HG03521 (cell line): ENCODE measurements around the gene LIPJ.

Experiments
- ATAC-seq: cut with Tn5 transposase; IDR thresholded peaks from one replicate; pipeline ENCODE4 v1.9.1; 2021; ENCODE audit warnings: mild to moderate bottlenecking, moderate library complexity; ENCODE audit not compliant: unreplicated experiment

Gene LIPJ

DNA sequence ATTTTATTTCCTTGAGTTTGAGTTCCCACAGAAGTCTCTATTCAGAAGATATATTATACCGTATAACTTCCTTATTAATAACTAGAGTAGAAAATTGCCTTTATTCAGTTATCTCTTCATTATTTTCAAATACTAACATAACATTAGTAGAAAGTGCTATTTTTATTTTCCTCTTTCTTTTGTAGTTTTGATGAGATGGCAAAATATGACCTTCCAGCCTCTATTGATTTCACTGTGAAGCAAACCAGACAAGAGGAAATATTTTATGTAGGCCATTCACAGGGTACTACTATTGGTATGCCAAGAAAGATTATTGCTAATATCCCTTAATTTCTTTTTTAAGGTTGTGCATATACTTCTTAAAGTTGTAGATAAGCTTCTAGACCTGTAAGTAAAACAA lies 7.9 kb downstream of the LIPJ start:
- ATAC-seq = no peak

DNA sequence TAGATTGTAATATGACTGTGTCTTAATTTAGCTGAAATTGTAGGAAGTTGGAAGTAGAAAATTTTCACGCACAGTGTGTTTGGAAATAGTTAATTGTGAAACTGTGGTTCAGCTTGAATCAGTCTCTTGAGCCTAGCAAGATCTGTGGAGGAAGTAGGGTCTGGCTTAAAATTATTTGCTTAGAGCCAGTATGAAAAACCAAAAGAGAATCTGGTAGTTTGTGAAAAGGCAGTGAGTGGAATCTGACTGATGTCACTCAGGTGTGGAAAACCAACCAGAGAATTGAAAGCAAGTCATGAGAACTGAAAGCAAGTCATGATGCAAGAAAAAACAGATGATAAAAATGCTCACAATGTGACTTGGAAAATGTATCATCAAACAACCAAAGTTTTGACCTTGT lies 11.5 kb downstream of the LIPJ start:
- ATAC-seq = peak; percentile 81

DNA sequence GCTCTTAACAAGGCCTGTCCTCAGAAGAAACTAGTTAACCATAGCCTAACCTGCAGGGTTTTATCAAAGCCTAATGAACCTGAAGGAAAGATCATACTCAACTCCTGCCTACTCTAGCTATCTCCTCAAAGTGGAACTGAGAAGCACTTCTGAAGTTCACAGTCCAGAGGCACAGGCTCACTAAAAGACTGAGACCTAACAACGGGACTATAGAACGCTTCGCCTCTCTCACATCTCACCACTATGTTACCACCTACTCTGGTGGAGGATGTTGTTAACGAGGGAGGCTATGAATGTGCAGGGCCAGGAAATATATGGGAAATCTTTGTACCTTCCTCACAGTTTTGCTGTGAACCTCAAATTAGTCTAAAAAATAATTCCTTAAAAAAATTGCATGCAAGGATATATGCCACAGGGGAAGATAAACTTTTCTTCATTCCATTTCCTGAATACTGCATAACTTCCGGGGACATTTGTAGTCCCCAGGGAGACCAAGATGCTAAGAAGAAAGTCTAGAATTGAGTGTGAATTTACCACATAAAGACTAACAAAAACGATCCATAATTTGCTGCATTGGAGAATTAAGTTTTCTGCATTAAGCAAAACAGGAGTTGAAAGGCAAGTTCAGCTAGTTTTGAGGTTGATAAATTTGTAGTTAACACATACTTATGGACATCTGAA lies 21.6 kb downstream of the LIPJ start:
- no peak for ATAC-seq

DNA sequence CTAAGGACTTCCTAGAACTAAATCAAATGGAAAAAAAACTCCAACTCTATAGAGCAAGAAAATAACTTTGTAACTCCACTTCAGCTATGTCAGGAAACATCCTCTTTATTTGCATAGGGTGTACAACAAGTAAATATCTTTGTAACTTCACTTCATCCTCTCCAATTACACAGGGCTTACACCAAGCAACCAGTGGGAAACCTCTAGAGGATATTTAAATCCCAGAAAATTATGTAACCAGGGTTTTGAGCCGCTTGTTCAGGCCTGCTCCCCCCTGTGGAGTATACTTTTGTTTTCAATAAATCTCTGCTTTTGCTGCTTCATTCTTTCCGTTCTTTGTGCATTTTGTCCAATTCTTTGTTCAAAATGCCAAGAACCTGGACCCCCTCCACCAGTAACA lies 22.2 kb downstream of the LIPJ start:
- ATAC-seq = no peak

DNA sequence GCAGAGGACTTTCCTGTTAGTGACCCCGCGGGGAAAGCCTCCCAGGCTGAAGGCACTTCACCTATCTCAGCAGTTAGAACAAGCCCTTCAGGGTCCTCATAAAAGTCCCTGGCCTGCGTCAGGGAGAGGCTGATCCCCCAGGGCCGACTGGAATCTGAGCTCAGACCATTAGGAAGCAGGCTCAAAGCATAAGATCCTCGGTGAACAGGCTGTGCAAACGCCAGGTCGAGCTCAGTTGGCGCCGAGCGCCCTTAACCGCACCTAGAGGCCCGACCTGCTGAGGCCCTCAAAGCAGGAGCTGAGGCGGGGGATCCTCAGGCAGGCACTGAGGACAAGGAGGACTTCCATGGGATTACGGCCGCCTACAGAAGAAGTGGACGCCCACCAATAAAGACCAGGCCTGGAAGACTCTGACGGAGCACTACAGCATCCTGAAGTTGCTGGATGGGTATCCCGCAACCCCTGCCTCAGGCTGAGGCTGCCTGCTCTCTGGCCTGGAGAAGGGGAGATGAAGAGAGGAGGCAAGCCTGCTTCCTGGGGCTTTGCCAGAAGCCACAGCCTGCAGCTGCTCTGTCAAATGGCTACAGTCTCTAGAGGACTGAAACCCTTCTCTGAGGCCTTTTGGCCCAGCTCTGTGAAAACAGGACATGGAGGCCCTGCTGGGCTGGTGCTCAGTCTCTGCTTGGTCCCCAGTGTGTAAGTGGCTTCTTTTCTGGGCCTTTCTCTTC lies 29.9 kb downstream of the LIPJ start:
- no peak for ATAC-seq

DNA sequence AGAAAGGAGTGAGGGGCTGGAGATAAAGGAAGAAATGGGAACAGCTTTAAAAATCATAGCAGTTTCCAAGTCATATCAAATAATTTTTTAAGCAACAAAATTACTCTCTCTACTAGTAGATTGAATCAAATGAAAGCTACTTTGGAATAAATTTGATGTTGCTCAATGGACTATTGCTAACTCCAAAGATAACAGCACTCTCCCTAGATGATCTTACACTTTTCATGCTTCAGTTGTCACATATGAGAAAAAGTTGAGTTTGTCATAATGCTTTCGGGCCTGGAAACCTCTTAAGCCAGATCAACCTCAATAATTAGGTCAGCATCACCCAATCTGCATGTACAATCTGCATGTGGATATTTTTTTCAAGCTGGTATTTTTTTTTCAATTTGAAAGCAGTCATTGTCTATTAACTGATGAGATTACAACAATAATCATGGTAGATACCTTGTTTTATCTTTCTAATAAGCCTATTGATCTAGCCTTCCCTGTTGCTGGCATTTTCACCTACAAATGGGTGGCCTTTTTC lies 31.3 kb downstream of the LIPJ start:
- ATAC-seq = no peak

DNA sequence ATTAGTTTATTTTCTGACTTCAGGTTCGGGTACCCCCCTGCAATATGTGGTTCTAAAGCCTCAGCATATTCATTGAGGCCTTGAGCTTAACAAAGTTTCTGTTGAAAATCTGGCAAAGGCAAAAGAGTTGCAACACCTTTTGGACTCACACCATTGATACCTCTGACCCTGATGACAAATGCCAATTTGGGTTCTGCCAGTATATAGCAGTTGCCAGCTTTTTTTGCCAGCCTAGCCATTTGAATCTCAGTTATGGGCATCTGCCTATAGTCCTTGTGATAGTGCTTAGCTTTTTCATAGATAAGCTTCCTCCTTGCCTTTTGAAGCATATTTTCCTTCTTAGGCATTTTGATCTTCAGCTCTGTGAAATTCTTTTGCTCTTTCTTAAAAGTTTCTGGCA lies 31.9 kb downstream of the LIPJ start:
- ATAC-seq = no peak

DNA sequence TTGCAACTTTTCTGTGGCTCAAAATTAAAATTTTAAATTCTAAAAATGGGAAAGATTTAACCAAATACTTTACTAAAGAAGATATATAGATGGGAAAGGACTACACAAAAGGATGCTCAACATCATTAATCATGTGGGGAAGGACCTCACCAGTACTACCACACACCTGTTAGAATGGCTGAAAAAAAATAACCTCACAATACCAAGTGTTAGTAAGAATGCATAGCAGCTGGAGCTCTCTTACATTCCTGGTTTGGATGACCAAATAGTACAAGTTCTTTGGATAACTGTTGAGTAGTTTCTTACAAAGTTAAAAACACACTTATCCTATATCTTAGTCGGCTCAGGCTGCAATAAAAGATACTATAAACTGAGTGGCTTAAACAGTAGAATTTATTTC lies 33.9 kb downstream of the LIPJ start:
- ATAC-seq = no peak

DNA sequence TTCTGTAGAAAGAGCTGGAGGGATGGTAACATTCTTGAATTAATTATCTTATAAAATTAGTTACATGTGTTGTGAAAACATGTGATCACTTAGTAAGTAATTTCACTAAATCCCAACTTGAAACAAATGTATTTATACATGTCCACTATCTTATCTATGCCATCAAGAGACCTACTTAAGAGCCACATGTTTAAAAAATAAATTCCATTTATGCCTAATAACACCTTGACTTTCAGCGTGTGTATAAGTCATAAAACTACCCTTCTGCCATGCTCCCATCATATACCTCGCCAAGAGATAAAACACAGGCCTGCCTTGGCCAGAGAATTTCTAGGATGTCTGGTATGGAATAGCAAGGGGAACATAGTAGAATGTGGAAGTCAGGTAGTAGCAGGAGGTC lies 37.3 kb downstream of the LIPJ start:
- no peak for ATAC-seq

DNA sequence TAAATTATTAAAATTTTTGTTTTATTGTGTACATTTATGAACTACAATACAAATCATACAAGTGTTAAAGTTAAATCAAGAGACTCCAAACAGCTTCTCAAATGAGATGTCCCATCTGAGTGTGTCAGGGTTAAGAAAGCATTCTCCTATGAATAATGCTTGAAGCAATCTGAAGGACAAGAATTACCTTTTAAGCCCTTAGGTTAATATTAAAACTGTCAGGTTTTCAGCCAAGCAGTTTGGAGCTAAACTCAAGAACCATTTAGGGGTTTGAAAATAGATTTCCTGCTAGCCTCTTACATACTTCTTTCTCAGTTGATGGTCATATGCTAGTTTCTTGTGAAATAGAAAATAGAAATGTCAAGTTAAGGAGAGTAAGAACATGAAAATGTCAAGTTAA lies 38.3 kb downstream of the LIPJ start:
- ATAC-seq = no peak

DNA sequence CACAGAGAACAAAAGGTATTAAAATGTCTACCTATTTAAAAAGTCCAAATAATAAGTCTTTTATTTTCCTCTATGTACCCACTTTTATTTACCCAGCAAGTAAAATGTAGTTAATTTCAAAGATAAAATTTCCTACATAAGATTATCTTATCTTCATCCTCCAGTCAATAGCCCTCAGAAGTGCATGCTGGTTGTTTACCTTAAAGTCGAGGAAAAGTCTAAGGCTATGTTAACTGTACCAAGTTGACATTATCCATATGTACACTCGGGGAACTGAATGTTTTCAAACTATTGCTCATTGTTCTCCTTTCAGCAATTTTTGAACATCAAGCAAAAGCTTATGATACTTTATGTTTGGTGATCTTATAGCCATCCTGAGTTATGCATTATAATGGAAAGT lies 53.6 kb downstream of the LIPJ start:
- no peak for ATAC-seq

DNA sequence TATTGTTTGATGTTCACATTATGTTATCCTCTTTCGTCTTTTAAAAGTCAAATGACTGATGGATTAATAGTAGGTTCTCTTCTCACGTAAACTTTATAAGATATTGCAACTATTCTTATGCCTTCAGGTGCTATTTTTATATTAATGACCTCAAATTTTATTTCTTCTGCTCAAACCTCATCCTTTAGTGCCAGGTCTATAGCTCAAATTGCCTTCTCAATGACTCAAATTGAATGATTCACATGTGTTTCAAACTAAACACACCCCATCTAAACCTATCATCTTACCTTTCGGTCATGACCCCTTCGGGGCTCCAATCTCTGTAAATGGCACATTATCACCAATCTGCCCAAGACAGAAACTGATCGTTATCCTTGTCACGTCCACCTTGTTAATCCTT lies 55.6 kb downstream of the LIPJ start:
- ATAC-seq = no peak

DNA sequence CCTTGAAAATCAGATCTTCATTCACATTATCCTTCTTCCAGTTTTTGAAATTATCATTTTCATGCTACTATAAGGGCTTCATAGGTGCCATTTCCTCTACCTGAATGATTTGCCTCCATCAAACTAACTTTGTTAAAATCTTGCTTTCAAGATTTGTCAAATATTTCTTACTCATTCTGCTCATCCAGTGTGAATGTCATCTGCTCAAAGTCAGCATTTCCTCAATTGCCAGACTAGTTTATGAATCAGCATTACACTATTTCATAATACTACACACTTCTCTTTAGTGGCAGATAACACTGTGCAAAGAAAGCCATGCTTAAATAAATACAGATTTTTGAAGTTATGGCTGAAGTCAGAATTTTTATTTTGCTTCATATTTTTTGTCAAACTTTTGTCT lies 56.4 kb downstream of the LIPJ start:
- ATAC-seq = no peak

DNA sequence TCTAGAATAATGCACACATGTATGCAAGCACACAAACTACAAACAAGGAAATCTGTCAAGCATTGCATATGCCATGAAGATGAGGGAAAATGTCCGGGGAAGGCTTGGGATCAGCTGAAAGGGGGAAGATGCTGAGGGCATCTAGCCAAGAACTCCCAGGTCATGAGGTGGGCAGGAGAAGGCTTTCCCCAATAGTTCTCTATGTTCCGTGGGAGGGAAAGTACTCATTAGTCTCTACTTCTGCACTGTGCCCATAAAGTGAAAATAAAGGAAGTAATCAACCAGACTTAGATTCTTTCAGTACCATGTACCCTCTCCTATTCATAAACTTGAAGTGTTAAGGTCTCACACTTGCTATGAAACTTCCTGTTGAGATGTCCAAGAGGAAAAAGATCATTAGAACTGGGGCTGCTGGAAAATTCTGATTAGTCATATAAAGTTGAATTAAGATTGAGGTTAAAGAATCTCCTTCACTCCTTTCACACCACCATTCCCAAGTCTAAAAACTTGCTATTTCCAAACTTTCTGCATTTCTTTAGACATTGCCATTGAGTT lies 60.6 kb downstream of the LIPJ start:
- ATAC-seq = no peak

DNA sequence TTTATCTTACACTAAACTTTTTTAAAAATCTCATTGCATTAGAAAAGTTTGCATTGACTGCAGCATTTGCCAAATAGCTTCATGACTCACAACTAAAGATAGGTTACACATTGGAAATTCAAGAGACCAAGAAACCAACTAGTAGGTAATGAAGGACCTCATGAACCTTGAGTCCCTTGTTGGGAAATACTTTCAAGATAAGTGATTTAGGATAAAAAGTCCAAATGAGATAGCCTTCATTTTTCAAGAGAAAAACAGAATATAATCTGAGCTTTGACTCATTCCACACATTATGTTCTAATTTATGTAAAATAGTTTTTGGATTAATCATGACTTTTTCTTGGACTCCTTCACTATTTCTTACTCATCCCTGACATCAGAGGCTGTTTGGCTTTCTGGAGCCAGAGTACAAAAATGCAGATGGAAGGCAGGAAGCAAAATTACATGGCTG lies 64.6 kb downstream of the LIPJ start:
- ATAC-seq = no peak

DNA sequence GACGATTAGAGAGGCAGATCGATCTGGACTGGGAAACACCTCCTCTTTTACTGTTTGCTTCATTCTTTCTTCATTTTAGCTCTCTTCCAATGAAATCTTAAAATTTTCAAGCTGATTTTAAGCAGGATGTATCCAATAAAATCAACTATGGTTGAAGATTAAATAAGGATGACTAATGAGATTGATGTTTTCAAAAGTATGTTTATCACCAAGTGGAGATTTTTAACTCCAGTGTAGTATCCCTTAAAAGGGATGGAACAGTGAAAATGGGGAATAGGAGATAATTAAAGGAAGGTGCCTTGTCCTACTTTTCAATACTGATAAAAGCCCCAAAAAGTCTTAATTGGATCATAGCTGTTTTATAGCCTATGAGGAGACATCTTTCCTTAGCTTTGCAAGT lies 66.1 kb downstream of the LIPJ start:
- no peak for ATAC-seq
